AG09309 (cell line): ENCODE measurements around the gene DOCK9.

Source experiments
- DNase-seq: peaks from one replicate; pipeline ENCODE4 v3.0.0-alpha.2; 2010; ENCODE audit warnings: low read depth
- H3K4me3 ChIP-seq: 2 replicates; pipeline ENCODE4 v1.5.1; 2011; ENCODE audit warnings: mild to moderate bottlenecking, low read depth, low read length, moderate library complexity; ENCODE audit not compliant: control insufficient read depth
- CTCF ChIP-seq: IDR thresholded peaks from 2 replicates; pipeline ENCODE4 v1.5.1; 2011; ENCODE audit warnings: mild to moderate bottlenecking, low read depth, low read length, inconsistent platforms; ENCODE audit not compliant: insufficient read depth, control insufficient read depth; ENCODE audit errors: missing control alignments

The DOCK9 gene

GRCh38 chr13:98873377-98874028, 104.4 kb downstream of the DOCK9 start:
- no peak for TF ChIP-seq CTCF
- H3K4me3 ChIP-seq = no peak overlapping the region
- no peak for DNase-seq

GRCh38 chr13:98871727-98872126, 106.1 kb downstream of the DOCK9 start:
- no peak for TF ChIP-seq CTCF
- no peak overlapping the region for H3K4me3 ChIP-seq
- DNase-seq = no peak

GRCh38 chr13:98869408-98870090, 108.3 kb downstream of the DOCK9 start:
- TF ChIP-seq CTCF = peak; percentile 12
- H3K4me3 ChIP-seq = no peak overlapping the region
- no peak for DNase-seq

DNA sequence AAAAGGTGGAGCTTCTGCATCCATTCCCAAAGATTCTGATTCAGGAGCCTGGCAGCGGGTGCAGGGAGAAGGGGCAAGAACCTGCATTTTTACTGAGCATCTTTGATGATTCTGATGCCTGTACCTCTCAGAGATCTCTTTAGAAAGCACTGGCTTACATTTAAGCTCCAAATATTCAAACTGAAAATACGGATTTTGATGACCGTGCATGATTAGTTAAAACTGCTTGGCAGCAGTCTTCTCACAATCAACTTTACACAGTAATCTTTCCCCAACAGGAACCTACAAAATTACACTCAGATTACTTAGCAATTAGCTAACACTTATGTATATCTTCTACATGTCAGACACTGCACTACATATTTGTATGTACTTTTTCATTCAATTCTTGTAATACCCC, 108.9 kb downstream of the DOCK9 start:
- H3K4me3 ChIP-seq = no peak overlapping the region
- no peak for DNase-seq
- no peak for TF ChIP-seq CTCF

DNA sequence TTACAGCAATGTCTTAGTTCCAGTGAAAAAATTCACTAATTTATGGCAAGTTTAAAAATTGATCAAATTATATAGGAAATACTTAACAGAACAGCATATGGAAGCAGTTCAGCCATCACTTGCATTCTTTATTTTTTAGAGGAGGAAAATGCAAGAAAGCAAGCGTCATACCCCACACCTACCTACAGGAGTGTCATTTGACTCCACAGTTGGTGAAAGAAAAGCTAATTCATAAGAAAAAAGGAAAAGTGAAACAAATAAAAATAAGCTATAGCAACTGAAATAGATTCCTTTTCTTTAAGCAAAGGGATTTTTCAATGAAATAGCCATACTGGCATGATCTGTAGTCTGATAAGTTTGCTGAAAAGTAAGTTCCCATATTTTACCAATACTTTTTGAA, 111.0 kb downstream of the DOCK9 start:
- H3K4me3 ChIP-seq = no peak overlapping the region
- no peak for DNase-seq

GRCh38 chr13:98860491-98860890, 117.4 kb downstream of the DOCK9 start:
- no peak for TF ChIP-seq CTCF
- no peak for DNase-seq
- H3K4me3 ChIP-seq = no peak overlapping the region

More for the DNA sequence above, 111.0 kb downstream of the DOCK9 start:
- TF ChIP-seq CTCF = no peak
